ENCODE measurements around the gene GABRR1. TPM values are rescaled to one million over a fixed set of nuclear protein-coding genes. Genes with fewer than 3 reads are reported as not detected.

Gene GABRR1
- total RNA-seq (2012; rRNA removed) = not detected in 2 replicates

GRCh38 chr6:89217299-89217910 lies at the start of gene GABRR1:
Gene GABRR1 (minus strand): TSS chr6:89217358. CDS start chr6:89217322, 36 bp downstream.
- peaks cover 9% of the 10 kb centered on the region for H3K27me3 ChIP-seq (ENCODE audit: control insufficient read depth, insufficient read depth, low read length)

GRCh38 chr6:89264296-89264695 lies 47.1 kb upstream of the GABRR1 start:
- Histone ChIP-seq H3K4me3 (ENCODE audit: low read length) (no peak overlapping the region), H3K27me3 (ENCODE audit: control insufficient read depth, insufficient read depth, low read length) (peaks cover 49% of the 10 kb centered on the region), H3K9me3 (replicated peaks; ENCODE audit: low read length) (no peaks in the 10 kb centered on the region), H3K4me1 (ENCODE audit: control insufficient read depth, insufficient read depth, low read length) (no peaks in the 10 kb centered on the region), H3K9ac (ENCODE audit: low read depth, low read length) (no peak overlapping the region), H3K4me2 (ENCODE audit: low read length) (no peak overlapping the region), H3K36me3 (ENCODE audit: insufficient read depth, low read length) (no peaks in the 10 kb centered on the region)

More at GRCh38 chr6:89217299-89217910, at the start of gene GABRR1:
- Histone ChIP-seq H3K9ac (ENCODE audit: low read depth, low read length) (no peak within 1 kb of the TSS), H3K4me2 (ENCODE audit: low read length) (no peak within 1 kb of the TSS), H3K4me3 (ENCODE audit: low read length) (no peak within 1 kb of the TSS), H3K36me3 (ENCODE audit: insufficient read depth, low read length) (no peaks in the 10 kb centered on the region), H3K4me1 (ENCODE audit: control insufficient read depth, insufficient read depth, low read length) (peaks cover 16% of the 10 kb centered on the region), H3K9me3 (replicated peaks; ENCODE audit: low read length) (no peaks in the 10 kb centered on the region)

GRCh38 chr6:89260832-89261231 lies 43.7 kb upstream of the GABRR1 start:
- H3K36me3 ChIP-seq (ENCODE audit: insufficient read depth, low read length) = no peaks in the 10 kb centered on the region
- H3K4me3 ChIP-seq (ENCODE audit: low read length) = no peak overlapping the region

GRCh38 chr6:89260310-89260709 lies 43.2 kb upstream of the GABRR1 start:
- H3K9ac ChIP-seq (ENCODE audit: low read depth, low read length) = no peak overlapping the region
- H3K4me1 ChIP-seq (ENCODE audit: control insufficient read depth, insufficient read depth, low read length) = no peaks in the 10 kb centered on the region
- no peaks in the 10 kb centered on the region for H3K9me3 ChIP-seq (replicated peaks; ENCODE audit: low read length)
- H3K36me3 ChIP-seq (ENCODE audit: insufficient read depth, low read length) = no peaks in the 10 kb centered on the region
- H3K4me2 ChIP-seq (ENCODE audit: low read length) = no peak overlapping the region
- H3K27me3 ChIP-seq (ENCODE audit: control insufficient read depth, insufficient read depth, low read length) = peaks cover 33% of the 10 kb centered on the region
- no peak overlapping the region for H3K4me3 ChIP-seq (ENCODE audit: low read length)

More at GRCh38 chr6:89260832-89261231, 43.7 kb upstream of the GABRR1 start:
- peaks cover 38% of the 10 kb centered on the region for H3K27me3 ChIP-seq (ENCODE audit: control insufficient read depth, insufficient read depth, low read length)
- no peaks in the 10 kb centered on the region for H3K9me3 ChIP-seq (replicated peaks; ENCODE audit: low read length)
- no peak overlapping the region for H3K4me2 ChIP-seq (ENCODE audit: low read length)
- no peaks in the 10 kb centered on the region for H3K4me1 ChIP-seq (ENCODE audit: control insufficient read depth, insufficient read depth, low read length)
- no peak overlapping the region for H3K9ac ChIP-seq (ENCODE audit: low read depth, low read length)

- Histone ChIP-seq H3K36me3 (ENCODE audit: insufficient read depth, low read length) (no peaks in the 10 kb centered on the region), H3K4me2 (ENCODE audit: low read length) (no peak overlapping the region), H3K9ac (ENCODE audit: low read depth, low read length) (no peak overlapping the region), H3K4me3 (ENCODE audit: low read length) (no peak overlapping the region), H3K9me3 (replicated peaks; ENCODE audit: low read length) (no peaks in the 10 kb centered on the region), H3K27me3 (ENCODE audit: control insufficient read depth, insufficient read depth, low read length) (peaks cover 21% of the 10 kb centered on the region), H3K4me1 (ENCODE audit: control insufficient read depth, insufficient read depth, low read length) (no peaks in the 10 kb centered on the region)
Observed at GRCh38 chr6:89258912-89259311, 41.8 kb upstream of the GABRR1 start.

- no peaks in the 10 kb centered on the region for H3K4me1 ChIP-seq (ENCODE audit: control insufficient read depth, insufficient read depth, low read length)
- no peaks in the 10 kb centered on the region for H3K36me3 ChIP-seq (ENCODE audit: insufficient read depth, low read length)
- H3K4me2 ChIP-seq (ENCODE audit: low read length) = no peak overlapping the region
- no peak overlapping the region for H3K4me3 ChIP-seq (ENCODE audit: low read length)
- peaks cover 26% of the 10 kb centered on the region for H3K27me3 ChIP-seq (ENCODE audit: control insufficient read depth, insufficient read depth, low read length)
- H3K9ac ChIP-seq (ENCODE audit: low read depth, low read length) = no peak overlapping the region
- no peaks in the 10 kb centered on the region for H3K9me3 ChIP-seq (replicated peaks; ENCODE audit: low read length)
Observed at GRCh38 chr6:89257781-89258180, 40.6 kb upstream of the GABRR1 start.

GRCh38 chr6:89257346-89257745 lies 40.2 kb upstream of the GABRR1 start:
- no peak overlapping the region for H3K9ac ChIP-seq (ENCODE audit: low read depth, low read length)
- H3K4me3 ChIP-seq (ENCODE audit: low read length) = no peak overlapping the region
- no peaks in the 10 kb centered on the region for H3K4me1 ChIP-seq (ENCODE audit: control insufficient read depth, insufficient read depth, low read length)
- H3K27me3 ChIP-seq (ENCODE audit: control insufficient read depth, insufficient read depth, low read length) = peaks cover 28% of the 10 kb centered on the region
- H3K9me3 ChIP-seq (replicated peaks; ENCODE audit: low read length) = no peaks in the 10 kb centered on the region
- no peak overlapping the region for H3K4me2 ChIP-seq (ENCODE audit: low read length)
- no peaks in the 10 kb centered on the region for H3K36me3 ChIP-seq (ENCODE audit: insufficient read depth, low read length)

GRCh38 chr6:89255417-89255816 lies 38.3 kb upstream of the GABRR1 start:
- Histone ChIP-seq H3K27me3 (ENCODE audit: control insufficient read depth, insufficient read depth, low read length) (peaks cover 31% of the 10 kb centered on the region), H3K4me2 (ENCODE audit: low read length) (no peak overlapping the region), H3K9me3 (replicated peaks; ENCODE audit: low read length) (no peaks in the 10 kb centered on the region), H3K4me3 (ENCODE audit: low read length) (no peak overlapping the region), H3K9ac (ENCODE audit: low read depth, low read length) (no peak overlapping the region), H3K36me3 (ENCODE audit: insufficient read depth, low read length) (no peaks in the 10 kb centered on the region), H3K4me1 (ENCODE audit: control insufficient read depth, insufficient read depth, low read length) (no peaks in the 10 kb centered on the region)

GRCh38 chr6:89254569-89254968 lies 37.4 kb upstream of the GABRR1 start:
- Histone ChIP-seq H3K4me1 (ENCODE audit: control insufficient read depth, insufficient read depth, low read length) (no peaks in the 10 kb centered on the region), H3K4me2 (ENCODE audit: low read length) (no peak overlapping the region), H3K9ac (ENCODE audit: low read depth, low read length) (no peak overlapping the region), H3K27me3 (ENCODE audit: control insufficient read depth, insufficient read depth, low read length) (peaks cover 34% of the 10 kb centered on the region), H3K9me3 (replicated peaks; ENCODE audit: low read length) (no peaks in the 10 kb centered on the region), H3K4me3 (ENCODE audit: low read length) (no peak overlapping the region), H3K36me3 (ENCODE audit: insufficient read depth, low read length) (no peaks in the 10 kb centered on the region)

GRCh38 chr6:89252907-89253306 lies 35.7 kb upstream of the GABRR1 start:
- Histone ChIP-seq H3K9ac (ENCODE audit: low read depth, low read length) (no peak overlapping the region), H3K4me1 (ENCODE audit: control insufficient read depth, insufficient read depth, low read length) (no peaks in the 10 kb centered on the region), H3K27me3 (ENCODE audit: control insufficient read depth, insufficient read depth, low read length) (peaks cover 37% of the 10 kb centered on the region), H3K4me3 (ENCODE audit: low read length) (no peak overlapping the region), H3K4me2 (ENCODE audit: low read length) (no peak overlapping the region), H3K9me3 (replicated peaks; ENCODE audit: low read length) (no peaks in the 10 kb centered on the region), H3K36me3 (ENCODE audit: insufficient read depth, low read length) (no peaks in the 10 kb centered on the region)

- Histone ChIP-seq H3K9ac (ENCODE audit: low read depth, low read length) (no peak overlapping the region), H3K36me3 (ENCODE audit: insufficient read depth, low read length) (no peaks in the 10 kb centered on the region), H3K4me2 (ENCODE audit: low read length) (no peak overlapping the region), H3K9me3 (replicated peaks; ENCODE audit: low read length) (no peaks in the 10 kb centered on the region), H3K4me3 (ENCODE audit: low read length) (no peak overlapping the region), H3K4me1 (ENCODE audit: control insufficient read depth, insufficient read depth, low read length) (no peaks in the 10 kb centered on the region), H3K27me3 (ENCODE audit: control insufficient read depth, insufficient read depth, low read length) (peaks cover 39% of the 10 kb centered on the region)
Observed at GRCh38 chr6:89251976-89252375, 34.8 kb upstream of the GABRR1 start.

- no peak overlapping the region for H3K4me3 ChIP-seq (ENCODE audit: low read length)
- H3K4me2 ChIP-seq (ENCODE audit: low read length) = no peak overlapping the region
- no peaks in the 10 kb centered on the region for H3K4me1 ChIP-seq (ENCODE audit: control insufficient read depth, insufficient read depth, low read length)
- H3K9ac ChIP-seq (ENCODE audit: low read depth, low read length) = no peak overlapping the region
- no peaks in the 10 kb centered on the region for H3K36me3 ChIP-seq (ENCODE audit: insufficient read depth, low read length)
- peaks cover 33% of the 10 kb centered on the region for H3K27me3 ChIP-seq (ENCODE audit: control insufficient read depth, insufficient read depth, low read length)
- H3K9me3 ChIP-seq (replicated peaks; ENCODE audit: low read length) = no peaks in the 10 kb centered on the region
Observed at GRCh38 chr6:89251170-89251569, 34.0 kb upstream of the GABRR1 start.
